LoVo (cell line): Measurements from ENCODE around the gene SLC12A2.

Source experiments
- DNase-seq: peaks from one replicate; pipeline ENCODE4 v3.0.0-alpha.2; 2016; ENCODE audit warnings: low spot score

SLC12A2 gene

DNA sequence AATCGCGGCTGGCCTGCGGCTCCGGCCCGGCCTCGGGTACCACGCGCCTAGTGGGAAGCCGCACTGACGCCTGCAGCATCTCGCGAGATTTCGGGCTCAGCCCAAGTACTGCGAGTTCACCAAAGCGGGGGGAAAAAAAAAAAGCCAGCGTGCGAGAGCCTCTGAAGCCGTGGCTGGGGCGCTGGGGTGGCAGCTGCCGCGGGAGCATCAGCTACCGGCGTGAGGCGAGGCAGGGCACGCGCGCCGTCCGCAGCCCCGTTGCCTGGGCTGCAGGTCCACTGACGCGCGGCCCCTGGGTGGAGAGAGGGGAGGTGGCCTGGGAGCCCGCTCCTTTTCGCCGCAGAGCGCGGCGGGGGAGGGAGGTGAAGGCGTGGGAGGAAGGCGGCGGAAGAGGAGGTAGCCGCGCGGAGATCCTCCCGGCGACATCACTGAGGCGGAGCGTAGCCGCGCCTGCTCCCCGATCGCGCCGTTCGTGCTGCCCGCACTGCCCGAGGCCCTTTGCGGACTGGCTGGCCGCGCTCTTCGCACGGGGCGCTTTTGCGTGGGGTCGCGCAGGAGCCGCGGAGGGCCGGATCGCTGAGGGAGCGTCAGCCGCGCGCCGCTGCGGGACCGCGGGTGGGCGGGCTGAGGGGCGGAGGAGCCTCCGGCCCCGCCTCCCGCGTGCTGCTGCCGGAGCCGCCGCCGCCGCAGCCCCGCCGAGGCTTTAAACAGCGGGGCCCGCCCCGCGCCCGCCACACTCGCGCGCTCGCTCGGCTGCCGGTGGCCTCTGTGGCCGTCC, at the start of gene SLC12A2:
TSS of gene SLC12A2 (plus strand) at position 734 of the 778 bp plus-strand sequence. CDS start 189 bp downstream, outside the sequence.
- DNase-seq, result peak; percentile 94

DNA sequence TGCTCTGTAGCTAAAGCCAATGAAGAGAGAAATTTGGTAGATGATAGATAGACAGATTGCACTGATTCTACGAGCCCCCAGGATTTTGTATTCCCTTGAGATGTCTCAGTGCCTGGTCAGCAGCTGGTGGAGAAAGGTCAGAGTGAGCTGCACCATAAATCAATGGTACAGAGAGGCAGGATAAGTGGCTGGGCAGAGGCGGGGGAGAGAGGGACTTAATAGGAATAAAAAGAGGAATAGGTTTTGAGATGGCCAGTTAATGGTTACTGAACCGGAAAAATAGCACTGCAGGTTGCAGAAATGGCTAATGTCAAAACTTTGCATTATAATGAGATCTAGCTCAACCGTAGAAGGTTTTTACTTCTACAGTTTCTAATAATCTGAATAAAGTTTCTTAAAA, 47.9 kb upstream of the SLC12A2 start:
- DNase-seq, result no peak

DNA sequence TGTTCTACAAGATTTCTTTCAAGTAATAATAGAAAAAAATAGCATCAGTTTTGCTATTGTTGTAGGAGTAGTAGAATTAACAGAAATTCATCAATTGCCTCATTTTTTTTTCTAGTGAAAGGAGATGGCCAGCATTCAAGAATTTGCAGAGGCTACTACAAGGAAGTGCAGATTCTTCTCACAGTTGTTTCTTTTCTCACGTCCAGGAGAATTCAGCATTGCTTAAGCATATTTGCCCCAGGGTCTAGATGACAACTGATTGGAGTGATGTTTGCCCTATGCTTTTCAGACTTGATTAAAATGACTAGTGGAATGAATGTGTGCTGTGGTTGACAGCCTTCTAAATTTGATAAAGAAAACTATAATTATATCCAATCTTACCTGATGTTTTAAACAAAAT, 46.6 kb upstream of the SLC12A2 start:
- no peak for DNase-seq

DNA sequence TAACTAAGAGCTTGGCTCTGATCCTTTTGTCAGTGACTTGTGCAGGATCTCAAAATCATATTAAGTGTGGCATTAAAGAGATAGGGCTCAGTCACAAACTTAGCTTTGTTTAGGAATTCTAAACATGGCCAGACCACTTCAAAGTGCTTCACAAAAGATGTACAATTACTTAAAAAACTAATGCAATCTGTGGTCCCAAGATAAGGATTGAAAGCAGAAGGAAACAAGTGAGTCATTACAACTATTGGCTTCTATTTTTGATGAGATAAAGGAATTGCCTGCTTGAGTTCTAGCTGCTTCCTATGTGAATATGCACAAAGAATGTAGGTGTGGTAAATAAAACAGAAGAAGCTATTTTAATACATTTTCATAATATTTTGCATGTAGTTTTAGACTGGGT, 44.9 kb upstream of the SLC12A2 start:
- DNase-seq, result peak; percentile 78

DNA sequence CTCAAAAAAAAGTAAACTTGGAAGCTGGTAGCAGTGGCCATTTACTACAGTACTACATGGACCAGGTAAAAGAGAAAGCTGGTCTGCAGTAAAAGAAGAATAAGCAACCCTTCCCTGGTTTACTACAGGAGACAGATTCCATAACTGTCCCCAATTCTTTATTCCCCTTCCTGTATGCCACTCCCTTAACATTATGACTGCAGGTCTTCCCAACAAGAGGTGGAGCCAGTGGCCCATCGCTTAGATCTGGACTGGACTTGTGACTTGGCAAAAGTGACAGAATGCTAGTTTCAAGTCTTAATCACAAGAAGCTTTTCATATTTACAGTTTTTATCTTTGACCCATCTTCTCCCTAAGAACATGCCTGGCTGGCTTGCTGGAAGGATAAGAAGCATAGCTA, 42.6 kb upstream of the SLC12A2 start:
- no peak for DNase-seq

DNA sequence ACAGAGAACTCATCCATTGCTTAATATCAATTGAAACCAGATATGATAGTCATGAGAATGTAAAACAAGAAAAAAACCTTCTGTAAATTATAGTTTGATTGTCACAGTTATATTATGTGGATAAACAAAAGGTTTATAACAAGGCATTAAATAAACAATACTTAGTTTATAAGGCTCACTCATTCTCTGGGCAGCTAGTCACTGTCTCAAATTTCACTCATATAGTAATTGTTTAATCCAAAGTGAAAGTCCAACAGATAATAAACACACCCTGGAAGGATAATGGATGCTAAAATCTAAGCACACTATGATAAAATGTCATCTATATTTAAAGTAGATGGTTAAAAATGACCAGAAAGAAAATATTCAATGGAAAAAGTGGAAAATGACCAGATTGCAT, 30.8 kb upstream of the SLC12A2 start:
- DNase-seq, result no peak

DNA sequence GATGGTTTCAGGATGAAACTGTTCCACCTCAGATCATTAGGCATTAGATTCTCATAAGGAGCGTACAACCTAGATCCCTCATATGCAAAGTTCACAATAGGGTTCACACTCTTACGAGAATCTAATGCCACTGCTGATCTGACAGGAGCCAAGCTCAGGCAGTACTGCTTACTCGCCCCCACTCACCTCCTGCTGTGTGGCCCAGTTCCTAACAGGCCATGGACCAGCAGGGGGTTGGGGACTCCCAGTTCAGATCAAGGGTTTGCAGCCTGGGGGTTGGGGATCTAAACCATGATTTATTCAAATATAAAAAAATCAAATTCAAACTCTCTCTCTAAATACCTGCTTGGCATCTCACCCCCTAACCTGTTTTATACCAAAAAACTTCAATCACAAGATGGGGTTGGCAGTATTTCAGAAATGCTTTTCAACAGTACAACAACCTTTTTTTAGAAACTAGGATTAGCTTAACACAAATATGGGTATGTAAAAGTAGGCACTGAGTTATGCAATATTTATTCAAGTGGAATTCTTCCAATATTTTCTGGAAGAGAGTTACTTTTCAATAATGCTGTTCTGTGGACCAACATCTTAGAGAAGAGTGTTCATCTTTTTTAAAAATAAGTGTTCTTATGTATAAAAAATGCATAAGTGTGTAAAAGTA, 30.1 kb upstream of the SLC12A2 start:
- DNase-seq, result no peak

DNA sequence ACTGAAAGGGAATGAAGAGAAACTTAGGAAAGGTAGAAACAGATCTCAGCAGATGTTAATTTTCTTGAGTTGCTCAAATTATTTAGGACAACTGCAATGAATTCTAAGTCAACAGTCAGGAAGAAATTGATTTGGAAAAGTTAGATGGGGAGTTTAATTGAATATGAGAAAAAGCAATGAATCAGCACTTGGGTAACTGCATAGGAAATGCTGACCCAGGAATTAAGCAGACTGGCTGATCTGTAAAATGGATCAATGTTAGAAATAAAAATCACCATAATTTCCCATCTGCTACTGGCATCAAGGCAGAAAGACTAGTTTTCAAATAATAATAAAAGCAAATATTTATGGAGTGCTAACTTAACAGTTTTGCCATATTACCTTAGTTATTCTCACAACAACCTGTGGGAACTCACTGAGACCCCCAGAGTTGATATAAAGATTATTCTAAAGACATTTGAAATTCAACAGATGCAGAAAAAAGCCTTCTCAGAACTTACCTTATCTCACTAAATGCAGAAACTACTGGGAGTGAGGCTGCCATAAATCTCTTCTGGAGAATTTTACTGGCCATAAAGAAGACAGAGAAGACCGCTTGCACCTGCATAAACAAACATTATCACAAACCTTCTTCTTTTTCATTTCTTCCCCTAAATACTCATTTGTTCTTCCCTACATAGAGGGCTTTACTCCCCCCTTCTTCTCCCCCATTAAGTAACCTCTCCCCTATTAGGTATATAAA, 22.8 kb upstream of the SLC12A2 start:
- no peak for DNase-seq

DNA sequence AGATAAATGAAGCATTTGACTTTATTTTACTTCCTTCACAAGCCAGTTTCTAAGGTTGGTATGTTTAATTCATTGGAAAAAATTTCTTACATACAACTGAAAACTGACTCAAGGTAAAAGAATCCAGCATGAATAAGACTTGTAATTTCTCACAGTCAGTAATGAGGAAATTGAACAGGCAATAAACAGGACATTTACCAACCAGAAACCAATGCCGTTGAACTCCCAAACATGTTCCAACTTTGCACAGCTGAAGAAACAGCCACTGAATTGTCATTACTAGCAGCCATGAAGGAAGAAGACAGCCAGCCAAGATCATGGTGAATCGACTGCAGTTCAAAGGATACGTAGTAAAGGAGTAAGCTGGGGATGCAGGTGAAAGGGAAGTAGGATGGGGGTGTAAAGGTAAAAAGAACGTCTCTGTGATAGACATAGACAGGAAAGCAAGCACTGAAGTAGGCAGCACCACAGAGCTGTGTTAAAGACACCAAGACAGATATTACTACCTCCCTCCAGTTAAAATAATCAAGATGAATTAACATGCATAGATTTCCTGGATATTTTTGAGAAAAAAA, 21.3 kb upstream of the SLC12A2 start:
- no peak for DNase-seq

DNA sequence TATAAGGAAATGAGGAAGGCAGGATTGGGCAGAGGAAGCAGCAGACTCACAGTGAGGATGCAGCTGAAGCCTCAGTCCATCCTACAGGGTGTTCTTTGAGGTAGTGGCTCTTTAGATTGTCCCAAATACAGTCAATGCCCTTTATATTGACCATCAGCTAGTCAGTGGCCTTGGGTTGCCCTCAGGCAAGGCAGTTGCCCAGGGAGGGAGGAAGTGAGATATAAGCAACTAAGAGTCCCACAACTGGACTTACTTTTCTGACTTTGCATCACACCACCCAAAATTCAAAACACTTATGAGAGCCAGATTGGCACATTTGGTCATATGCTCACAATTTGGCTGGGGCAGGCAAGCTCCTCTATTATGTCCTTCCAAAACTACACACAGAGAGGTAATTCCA, 9.4 kb upstream of the SLC12A2 start:
- no peak for DNase-seq

DNA sequence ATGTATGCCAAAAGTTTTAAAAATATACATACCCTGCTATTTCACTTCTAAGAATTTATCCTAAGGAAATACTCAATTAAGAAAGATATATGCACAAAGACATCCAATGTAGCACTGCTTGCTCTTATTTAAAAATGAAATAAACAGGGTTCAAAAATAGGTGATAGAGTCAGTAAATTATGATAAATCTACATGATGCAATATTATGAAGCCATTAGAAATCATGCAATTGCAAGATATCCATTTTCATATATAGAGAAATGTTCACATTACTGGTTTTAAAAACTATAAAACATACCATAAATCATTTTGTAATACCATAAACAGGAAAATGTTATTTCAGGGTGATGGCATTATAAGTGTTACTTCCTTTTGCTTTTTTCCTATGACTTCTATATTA, 8.6 kb upstream of the SLC12A2 start:
- no peak for DNase-seq

DNA sequence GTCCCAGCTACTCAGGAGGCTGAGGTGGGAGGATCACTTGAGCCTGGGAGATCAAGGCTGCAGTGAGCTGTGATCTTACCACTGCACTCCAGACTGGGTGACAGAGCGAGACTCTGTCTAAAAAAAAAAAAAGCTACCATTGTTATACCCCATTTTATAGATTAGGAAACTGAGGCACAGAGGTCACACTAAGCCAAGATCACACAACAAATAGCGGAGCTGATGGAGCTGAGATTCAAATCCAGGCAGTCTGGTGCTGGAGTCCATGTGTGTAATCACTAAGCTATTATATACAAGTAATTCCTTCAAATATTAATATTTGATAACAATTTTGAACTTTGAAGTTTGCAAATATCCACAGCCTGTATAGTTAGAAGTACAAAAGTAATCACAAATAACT, 6.0 kb upstream of the SLC12A2 start:
- DNase-seq, result no peak

DNA sequence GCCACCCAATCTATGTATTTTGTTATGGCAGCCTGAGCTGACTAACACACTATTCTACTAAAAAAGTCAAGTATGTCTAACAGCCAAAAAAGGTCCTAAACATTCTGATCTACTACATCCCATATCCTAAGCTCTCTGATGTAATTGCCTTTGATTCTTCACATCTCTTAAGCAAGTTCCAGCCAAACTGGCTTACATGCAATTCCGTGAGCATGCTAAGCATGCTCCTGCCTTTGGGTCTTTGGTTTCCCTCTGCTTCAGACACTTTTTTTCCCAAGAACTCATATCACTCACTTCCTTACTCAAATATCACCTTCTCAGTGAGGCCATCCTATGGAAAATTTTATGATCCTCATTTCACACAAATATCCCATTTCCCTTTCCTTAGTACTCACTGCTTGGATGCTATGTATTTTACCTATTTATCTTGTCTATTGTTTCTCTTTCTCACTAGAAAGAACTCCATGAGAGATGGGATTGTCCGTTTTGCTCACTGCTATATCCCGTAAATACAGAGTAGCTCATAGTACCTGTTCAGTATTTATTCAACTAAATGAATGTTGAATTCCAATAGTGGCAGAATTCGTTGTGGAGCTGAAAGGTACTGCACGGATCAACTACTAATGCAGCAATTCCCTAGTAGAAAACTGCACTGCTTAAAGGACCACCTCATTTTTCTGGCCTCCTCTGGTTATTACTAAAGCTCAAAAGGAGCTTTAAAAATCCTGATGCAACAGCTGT, 2.3 kb upstream of the SLC12A2 start:
- peak; percentile 32 for DNase-seq

DNA sequence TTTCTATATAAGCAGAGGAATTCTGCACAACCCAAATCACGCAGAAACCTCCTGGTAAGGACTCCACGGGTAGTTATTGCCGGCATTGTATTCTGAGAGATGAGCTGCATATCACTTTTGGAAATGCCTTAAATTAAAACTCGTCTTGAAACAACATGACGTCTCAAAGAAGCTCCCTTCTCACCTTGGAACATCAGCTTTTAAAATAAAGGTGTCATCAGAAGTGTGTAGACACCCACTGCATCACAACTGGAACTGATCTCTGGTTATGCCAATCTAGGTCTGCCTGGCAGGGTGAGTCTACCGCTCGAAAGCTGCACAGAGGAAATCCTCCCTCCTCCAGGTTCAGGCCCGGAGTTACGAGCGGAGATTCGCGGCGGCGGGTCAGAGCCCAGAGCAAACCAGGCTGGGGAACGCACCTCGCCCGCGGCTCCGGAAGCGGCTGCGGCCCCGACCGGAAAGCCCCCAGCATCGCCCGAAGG, 974 bp upstream of the SLC12A2 start:
- no peak for DNase-seq

DNA sequence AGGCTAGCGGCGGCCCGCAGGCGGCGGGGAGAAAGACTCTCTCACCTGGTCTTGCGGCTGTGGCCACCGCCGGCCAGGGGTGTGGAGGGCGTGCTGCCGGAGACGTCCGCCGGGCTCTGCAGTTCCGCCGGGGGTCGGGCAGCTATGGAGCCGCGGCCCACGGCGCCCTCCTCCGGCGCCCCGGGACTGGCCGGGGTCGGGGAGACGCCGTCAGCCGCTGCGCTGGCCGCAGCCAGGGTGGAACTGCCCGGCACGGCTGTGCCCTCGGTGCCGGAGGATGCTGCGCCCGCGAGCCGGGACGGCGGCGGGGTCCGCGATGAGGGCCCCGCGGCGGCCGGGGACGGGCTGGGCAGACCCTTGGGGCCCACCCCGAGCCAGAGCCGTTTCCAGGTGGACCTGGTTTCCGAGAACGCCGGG, 253 bp downstream of the SLC12A2 start:
- DNase-seq, result no peak

DNA sequence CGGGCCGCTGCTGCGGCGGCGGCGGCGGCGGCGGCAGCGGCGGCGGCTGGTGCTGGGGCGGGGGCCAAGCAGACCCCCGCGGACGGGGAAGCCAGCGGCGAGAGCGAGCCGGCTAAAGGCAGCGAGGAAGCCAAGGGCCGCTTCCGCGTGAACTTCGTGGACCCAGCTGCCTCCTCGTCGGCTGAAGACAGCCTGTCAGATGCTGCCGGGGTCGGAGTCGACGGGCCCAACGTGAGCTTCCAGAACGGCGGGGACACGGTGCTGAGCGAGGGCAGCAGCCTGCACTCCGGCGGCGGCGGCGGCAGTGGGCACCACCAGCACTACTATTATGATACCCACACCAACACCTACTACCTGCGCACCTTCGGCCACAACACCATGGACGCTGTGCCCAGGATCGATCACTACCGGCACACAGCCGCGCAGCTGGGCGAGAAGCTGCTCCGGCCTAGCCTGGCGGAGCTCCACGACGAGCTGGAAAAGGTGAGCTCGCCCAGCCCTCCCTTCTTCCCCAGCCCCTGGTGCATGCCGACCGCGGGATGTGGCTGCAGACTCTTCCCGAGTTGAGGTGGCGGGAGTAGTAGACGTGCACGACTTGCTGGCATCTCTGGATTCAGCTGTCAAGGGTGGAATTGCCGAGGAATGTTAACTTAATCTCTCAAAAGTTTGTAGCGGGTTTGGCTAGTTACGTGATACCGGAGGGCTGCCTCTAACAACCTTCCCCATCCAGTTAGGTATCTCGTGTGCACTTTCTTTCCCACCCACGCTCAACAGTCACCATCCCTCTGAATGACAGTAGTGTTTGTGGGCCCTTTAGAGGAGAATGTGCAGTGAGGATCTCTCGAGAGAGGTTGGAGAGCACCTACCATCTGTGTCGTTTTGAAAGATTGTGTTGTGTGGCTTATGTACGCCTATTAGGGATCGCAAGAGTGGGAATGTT, 932 bp downstream of the SLC12A2 start:
- peak; percentile 26 for DNase-seq

DNA sequence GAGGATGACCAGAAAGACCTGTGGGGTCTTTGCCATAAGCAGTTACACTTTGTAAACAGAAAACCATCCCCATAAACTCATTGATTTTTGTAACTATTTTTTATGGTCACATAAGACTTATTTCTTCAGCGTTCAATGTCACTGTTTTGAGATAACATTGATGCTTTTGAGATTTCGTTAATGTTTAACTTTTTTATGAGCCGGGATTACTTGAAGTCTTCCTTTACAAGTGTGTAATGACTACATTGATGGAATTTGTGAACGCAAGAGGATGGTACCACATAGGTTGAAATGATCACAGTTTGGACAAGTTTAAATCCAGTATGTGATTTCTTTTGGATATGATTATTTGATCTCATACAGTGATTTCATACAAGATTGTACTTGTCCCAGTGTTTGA, 1.8 kb downstream of the SLC12A2 start:
- DNase-seq, result peak; percentile 84

DNA sequence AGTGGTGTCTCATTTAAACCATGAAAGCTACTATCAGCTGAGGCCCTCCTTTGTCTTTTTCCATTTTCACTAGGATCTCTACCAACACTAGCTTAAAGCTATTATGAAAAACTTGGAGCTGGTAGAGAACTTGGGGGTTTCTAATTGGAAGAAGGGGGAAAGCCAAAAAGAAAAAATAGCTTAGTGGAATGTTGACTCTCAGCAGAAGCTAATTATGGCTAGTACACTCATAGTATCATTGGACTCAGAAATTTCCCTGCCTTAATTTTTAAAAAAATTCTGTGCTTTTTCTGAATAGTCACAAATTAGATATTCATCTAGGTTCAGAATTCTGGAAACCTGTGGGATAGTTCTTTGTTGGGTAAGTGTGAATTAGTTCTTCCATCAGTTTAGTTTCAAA, 8.0 kb downstream of the SLC12A2 start:
- no peak for DNase-seq

DNA sequence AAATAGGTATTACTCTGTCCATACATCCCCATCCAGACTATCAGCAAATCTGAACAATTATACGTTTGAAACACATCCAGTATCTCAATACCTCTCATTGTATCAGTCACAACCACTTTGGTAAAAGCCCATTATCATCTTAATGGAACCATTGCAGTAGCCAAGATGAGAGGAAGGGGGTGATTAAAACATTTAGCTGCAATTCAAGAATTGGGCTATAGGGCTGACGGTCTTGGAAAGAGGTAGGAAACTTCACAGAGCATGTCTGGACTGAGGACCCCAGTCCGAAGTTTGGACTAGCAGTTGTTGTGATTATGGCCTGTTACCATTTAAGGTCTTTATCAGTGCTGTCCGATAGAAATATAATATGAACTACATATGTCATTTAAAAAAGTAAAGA, 8.6 kb downstream of the SLC12A2 start:
- DNase-seq, result no peak

DNA sequence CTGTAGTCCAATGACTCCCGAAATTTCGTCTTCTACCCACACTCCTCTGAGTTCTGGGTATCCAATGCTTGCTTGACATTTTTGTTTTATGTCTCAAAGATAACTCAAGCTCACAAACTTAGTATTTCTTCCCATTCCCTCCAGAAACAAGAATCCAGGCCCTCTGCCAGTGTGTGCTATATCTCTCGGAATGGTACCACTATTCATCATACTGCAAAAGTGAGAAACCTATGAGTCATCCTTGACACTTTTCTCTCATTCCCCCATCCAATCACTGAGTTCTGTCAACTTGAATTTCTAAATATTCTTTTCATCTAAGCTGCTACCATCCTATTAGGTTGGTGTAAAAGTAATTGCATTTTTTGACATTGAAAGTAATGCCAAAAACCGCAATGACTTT, 9.8 kb downstream of the SLC12A2 start:
- DNase-seq, result no peak

DNA sequence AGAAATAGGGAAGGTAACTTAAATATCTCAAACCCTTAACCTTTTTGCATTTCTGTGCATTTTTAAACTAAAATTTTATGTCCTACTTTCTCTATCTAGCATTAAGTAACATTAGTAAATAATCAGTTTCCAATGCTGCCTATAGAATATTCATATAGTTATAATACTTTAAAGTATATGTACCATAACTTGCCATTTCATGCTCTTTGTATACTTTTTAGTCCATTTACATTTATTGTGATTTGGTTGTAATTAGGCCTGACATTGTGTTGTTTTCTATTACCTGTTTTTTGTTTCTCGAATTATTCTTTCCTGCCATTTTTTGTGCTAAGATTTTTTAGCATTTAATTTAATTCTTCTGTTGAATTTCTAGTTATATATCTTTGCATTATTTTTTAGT, 13.7 kb downstream of the SLC12A2 start:
- DNase-seq, result no peak
